GM21529 (cell line): ENCODE results near the gene MFSD2A.
"Not testable (repeated sequence)": the region's sequence is repeated elsewhere in the genome, so short reads cannot be mapped to it uniquely, and the experiment has no call there.

Source experiments
- ATAC-seq: cut with Tn5 transposase; IDR thresholded peaks from one replicate; pipeline ENCODE4 v1.9.1; 2021; ENCODE audit not compliant: unreplicated experiment

The MFSD2A gene

GRCh38 chr1:39940253-39940652 is 14.7 kb upstream of the MFSD2A start:
- no peak for ATAC-seq

- no peak for ATAC-seq
Measured at GRCh38 chr1:39940980-39941871, 13.7 kb upstream of the MFSD2A start.

DNA sequence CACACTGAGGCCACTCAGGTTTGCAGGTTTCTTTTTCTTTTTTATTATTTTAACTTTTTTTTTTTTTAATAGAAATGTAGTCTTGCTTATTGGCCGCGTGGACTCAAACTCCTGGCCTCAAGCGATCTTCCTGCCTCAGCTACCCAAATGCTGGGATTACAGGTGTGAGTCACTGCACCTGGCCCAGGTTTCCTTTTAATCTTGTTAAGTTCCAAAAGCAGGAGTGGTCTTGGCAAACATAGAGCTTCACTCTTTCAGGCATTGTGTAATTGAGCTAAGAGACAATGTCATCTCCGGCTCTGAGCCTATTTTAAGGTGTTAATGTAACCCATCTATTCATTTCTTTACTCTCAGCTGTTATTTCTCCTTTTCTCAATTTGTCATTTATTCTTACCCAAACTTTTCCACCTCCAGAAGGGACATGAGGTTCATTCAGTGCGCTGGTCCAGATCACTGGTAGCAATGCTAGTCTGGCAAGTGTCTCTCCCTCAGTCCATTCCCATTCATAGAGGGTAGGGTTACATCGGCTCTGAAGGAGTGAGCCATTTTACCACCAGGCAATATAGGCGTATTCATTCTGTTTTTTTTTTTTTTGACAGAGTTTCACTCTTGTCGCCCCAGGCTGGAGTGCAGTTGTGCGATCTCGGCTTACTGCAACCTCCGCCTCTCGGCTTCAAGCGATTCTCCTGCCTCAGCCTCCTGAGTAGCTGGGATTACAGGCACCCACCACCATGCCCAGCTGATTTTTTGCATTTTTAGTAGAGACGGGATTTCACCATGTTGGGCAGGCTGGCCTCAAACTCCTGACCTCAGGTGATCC is 11.3 kb upstream of the MFSD2A start:
- no peak for ATAC-seq

GRCh38 chr1:39944410-39945112 is 10.4 kb upstream of the MFSD2A start:
- ATAC-seq: no peak

DNA sequence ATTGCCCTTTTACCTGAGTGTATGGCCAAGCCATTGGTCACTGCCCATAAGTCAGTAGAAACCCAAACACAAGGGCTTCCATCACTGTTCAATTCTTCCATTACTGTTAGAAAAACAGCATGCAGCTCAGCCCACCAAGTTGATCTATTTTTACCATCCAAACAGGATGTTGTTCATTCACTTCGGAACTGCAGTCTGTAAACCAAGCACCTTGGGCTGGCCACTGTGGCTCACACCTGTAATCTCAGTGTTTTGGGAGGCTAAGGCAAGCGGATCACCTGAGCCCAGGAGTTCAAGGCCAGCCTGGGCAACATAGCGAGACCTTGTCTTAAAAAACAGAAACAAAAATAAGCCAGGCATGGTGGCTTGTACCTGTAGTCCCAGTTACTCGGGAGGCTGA is 8.7 kb upstream of the MFSD2A start:
- no peak for ATAC-seq

DNA sequence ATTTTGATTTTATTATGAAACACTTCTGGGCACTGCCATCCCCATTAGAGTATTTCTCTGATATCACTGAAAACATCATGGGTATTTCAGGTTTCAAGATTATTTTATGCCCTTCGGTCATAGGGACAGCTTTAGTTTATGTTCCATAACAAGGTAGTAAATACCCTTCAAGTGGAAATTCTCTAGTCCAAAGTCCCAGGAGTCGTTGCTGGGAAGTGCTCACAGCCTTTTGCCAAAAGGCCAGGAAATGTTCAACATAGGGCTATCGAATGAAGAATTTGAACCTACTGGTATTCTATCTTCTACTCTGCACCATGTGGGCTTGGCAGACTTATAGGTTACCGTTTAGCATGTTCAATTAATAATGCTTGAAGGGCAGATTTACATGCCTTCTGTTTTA is 7.7 kb upstream of the MFSD2A start:
- ATAC-seq: no peak

GRCh38 chr1:39949891-39950290 is 5.1 kb upstream of the MFSD2A start:
- ATAC-seq: no peak

GRCh38 chr1:39951926-39952325 is 3.0 kb upstream of the MFSD2A start:
- no peak for ATAC-seq

DNA sequence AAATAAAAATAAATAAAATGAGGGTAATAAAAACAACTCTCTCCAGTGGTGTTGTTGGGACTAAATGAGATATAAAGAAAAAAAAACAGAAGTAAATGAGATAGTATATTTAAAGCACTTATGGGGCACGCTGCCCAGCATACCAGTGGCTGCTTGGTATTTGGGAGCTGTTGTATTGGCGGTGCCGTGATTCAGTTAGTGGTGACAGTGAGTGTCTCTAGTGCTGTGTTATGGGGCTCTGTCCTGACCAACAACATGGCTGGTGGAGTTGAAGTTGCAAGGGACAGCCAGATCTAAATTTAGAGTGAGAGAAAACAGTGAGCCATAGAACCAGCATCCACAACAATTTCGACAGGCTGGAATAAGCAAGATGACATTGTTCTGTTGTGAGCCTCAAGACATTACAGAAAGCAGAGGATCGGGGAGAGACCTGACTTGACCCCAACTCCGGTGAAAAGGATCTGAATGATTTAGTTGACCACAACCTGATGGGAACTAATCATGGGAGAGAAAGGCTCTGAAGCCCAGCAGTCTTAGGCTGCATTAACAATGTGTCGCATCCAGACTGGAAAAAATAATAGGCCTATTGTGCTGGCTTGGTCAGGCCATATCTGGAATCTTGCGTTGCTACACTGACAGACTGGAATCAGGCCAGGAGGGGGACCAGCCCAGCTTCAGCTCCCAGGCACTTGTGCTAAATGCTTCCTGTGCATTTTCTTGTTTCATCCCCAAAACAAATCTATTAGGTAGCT is 2.4 kb upstream of the MFSD2A start:
- ATAC-seq: no peak

GRCh38 chr1:39954324-39954869 is 548 bp upstream of the MFSD2A start:
- ATAC-seq: no peak

DNA sequence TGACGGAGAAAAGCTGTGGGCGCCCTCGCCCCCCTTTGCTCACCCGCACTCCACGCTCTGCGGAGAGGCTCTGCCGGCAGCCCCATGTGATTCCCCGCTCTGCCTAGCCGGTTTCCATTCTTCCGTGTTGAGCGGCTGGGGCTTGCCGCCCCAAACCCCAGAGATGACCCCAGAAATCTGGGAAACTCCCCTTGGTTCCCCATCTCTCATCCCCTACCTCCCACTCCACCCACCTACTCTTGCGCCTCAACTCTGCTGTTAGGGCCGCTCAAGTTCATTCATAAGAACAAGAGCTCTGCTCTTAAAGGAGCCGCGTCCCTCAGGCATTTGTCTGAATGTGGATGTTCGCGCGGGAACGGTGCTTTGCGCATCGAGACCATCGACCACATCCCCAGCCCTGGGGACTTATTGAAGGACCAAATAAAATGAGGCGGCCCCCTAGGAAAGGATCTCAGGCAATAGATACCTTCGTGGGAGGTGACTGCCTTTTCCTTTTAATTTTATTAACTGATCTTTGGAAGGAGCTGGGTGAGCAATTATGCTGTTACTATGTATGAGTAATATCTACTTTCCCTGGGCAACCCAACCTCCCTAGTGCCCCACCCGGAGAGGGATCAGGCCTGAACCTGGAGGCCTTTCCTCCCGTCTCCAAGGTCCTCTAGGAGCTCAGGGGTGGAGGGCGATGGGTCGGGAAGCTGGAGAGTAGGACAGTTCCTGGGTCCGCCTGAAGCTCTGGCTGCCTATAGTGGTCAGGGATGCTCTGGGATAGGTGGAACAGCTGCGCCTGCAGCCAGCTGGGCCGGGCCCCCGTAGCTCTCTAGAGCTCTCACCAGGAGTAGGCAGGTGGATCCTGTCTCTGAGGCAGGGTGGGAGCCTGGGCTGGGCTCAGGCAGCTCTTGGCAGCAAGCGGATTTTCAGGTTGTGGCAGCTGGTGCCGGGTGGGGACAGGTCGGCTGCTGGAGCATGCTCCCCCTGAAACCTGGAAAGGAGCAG is 898 bp downstream of the MFSD2A start:
- ATAC-seq: peak; percentile 36

GRCh38 chr1:39957299-39958015 is 2.5 kb downstream of the MFSD2A start:
- ATAC-seq: no peak

- ATAC-seq: no peak
Measured at GRCh38 chr1:39958403-39959200, 3.7 kb downstream of the MFSD2A start.

- no peak for ATAC-seq
Measured at GRCh38 chr1:39959651-39960333, 4.8 kb downstream of the MFSD2A start.

GRCh38 chr1:39960431-39960958 is 5.5 kb downstream of the MFSD2A start:
- peak; percentile 62 for ATAC-seq

DNA sequence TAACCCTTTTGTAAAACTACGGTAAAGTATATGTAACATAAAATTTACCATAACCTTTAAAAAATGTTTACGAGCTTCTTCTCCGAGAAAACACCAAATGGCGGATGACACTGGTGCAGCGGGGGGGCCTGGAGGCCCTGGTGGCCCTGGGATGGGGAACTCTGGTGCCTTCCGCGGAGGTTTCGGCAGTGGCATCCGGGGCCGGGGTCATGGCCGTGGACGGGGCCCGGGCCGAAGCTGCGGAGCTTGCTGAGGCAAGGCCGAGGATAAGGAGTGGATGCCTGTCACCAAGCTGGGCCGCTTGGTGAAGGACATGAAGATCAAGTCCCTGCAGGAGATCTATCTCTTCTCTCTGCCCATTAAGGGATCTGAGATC is 7.5 kb downstream of the MFSD2A start:
- no peak for ATAC-seq

GRCh38 chr1:39962964-39963363 is 8.0 kb downstream of the MFSD2A start:
- not testable (repeated sequence) for ATAC-seq
